Retina (tissue), 1 donor: ENCODE measurements around the gene ACTN1.

ENCODE experiments used
- DNase-seq: peaks from one replicate; pipeline ENCODE4 v3.0.0-alpha.2; 2016

Gene ACTN1

DNA sequence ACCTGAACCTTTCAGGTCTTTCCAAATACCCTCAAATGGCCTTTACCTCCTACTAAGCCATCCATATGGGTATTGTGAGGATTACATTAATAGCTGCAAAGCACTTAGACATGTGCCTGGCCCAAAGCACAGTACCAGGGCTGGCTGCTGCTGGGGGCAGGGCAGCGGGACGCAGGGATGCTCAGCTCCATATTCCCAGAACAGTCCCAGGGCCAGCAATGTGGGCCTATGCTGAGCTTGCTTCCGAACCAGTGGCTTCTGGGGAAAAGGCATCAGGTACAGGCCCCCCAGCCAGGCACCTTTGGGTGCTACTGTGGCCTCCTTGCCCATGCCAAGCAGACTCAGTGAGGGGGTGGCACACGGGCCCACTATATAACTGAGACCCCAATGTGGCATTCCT lies 10.4 kb downstream of the ACTN1 start:
- no peak for DNase-seq

DNA sequence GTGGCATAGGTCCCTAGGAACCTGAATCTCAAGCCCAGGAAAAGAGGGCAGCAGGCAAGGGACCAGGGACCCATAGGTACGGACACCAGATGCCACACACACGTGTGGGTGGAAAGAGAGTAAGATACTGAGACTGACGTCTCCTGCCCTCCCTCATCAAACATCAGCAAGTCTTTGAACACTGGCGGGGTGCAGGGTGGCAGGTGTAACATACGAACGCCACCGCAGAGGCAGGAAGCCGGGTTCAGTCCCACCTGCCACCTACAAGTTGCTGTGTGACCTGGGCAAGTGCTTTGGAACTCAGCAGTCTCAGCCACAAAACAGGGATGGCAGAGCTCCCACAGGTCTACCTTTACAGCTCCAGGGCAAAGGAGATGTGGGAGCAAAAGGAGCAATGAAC lies 11.1 kb downstream of the ACTN1 start:
- DNase-seq, result no peak

DNA sequence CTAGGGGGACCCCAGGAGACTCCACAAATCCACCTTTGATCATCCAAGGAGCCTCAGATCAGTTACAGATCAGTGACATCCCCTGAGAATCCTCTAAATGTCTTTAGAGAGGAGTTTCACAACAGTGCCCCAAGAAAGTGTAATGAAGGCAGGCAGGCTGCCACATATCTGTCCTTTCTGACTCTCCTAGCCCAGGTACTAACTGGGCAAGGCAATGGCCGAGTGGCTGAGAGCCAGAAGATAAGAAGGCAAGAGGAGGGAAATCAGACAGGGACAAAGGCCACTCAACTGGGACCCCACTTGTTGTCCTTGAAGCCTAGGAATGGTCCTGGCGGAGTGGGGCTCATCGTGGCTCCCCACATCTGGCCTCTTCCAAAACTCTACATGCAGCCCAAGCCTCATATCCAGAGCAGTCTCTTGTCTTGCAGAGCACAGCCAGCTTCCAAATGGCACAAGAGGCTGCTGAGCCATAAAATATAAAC lies 11.6 kb downstream of the ACTN1 start:
- no peak for DNase-seq

DNA sequence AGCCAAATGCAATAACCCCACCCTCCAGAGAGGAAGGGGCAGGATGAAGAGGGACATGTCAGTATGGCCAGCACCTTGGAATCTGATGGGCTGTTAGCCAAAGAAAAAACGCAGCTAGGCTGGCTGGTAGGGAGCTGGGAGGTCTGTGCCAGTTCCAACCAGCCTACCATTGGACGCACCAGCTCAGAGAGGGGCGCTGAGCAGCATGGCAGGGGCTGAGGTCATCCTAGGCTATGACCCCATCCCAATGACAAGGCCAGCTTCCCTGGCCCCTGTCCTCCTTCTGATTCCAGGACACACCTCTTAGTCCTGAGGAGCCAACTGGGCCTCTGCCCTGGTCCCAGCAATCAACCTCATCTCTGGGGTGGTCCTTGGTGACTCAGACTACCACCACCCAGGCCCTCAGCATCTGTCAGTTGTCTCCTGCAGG lies 12.2 kb downstream of the ACTN1 start:
- no peak for DNase-seq

DNA sequence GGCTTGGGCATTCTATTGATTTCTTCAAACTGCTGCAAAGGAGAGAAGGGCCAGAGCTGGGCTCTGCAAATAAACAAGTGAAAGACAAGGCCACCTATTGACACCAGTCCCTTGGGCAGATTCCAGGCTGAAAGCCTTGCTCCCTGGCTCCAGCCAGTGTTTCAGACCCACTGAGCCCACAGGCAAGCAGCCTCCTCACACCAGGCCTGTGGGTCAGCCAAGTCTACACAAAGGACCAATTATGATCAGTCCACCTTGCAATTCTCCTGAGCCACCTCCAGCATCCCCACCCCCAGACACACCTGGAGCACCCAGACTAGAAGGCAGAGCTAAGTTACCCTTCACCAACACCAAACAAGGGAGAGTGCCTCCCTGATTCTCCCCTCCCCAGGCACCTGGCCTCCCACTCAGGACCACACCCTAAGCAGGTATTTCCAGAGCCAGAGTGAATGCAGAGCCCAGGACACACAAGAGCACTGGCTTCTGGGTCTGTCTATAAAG lies 13.8 kb downstream of the ACTN1 start:
- DNase-seq, result no peak

DNA sequence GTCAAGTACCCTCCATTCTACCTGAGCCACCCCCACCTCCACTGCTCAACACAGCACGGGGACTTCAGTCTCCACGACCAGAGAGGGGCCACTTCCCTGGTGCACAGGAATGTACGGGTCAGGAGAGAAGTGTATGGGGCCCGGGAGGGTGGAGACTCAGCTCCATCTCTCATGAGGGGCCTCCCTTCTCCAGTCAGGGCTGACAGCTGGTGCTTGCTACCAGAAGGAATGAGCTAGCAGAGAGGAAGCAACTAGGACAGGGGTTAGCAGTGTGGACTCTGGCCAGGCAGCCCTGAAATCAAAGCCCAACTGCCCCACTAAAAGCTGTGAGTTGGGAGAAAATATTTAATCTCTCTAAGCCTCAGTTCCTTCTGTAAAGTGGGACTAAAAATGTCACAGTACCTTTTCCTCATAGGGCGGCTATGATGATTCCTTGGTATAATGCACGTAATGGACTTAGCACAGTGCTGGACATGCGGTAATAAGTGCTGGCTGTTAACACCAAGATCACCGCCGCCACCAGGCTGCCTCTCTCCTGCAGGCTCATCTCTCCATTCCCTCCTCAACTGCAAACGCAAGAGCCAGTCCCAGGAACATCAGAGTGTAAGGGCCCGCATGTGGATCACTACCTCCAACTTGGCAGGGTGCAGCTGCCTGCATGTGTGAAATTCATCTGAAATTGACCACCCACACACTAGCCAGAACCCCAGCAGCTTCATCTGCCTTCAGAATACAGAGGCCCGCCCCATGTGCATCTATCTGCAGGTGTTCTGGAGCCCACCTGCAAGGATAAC lies 14.6 kb downstream of the ACTN1 start:
- DNase-seq, result no peak

DNA sequence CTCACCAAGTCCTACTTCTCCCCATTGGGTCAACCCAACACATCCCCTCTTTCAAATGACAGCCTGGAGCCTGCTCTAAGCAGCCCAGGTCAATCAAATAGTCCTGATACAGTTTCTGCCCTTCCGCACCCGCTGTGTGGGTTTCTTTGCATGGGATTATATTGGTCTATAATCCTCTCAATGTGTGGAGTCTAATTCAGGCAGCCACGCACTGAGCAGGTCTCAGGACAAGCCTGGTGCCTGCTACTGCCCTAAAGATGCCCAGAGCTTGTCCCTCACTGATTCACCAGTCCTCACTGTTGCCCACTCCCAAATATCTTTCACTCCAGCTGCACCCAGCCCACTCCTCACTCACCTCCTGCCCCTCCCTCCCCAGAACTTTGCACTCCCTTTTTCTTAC lies 16.4 kb downstream of the ACTN1 start:
- no peak for DNase-seq

DNA sequence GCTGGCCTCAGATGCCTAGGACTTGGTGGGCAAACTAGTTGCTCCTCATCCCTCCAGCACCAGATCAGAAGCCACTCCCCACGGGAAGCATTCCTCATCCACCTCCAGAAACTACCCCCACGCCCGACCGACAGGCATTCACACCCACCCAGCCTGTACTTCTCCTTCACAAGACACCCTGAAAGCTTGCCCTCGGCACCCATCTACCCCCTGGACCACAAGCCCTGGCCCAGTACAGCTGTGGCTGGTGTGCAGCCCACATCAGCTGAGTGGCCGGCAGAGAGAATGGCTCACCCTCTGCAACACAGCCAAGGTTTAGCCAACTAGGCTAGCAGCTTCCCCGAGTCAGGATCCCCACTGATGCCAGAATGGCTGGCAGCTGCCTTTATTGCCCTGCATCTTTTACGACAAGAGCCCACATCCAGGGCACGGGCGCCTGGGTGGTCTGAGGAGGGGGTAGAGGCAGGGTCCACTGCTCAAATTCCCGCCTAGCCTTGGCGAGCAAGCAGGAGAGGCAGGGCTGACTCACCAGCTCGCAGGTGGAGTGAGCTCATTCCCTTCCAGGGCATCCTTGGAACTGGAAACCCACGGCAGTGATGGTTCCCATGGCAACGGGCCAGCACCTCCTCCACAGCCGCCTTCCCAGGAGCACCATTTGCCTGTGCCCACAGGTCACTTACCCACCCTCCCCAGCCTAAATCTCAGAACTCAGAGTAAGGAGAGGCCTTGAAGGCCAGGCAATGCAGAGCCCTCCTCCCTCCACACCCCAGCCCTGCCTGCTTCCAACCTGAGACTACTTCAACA lies 17.1 kb downstream of the ACTN1 start:
- DNase-seq, result no peak

DNA sequence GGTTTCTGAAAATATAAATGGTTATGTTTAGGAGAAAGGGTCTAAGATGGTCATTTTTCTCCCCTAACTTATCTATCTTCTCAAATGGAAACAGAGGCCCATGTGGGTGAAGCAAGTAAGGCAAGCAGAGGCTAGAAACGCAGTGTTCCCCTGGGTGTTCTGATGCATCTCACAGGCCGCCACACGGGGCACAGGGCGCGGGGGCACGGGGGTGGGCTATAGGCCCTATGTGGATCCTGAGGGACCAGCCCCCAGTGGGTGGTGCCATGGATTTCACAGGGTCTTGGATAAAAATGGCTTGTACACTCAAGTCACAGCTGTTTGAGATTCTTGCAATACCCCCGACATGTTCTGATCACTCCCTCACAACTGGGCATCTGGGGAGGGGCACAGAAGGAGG lies 17.7 kb downstream of the ACTN1 start:
- DNase-seq, result no peak

DNA sequence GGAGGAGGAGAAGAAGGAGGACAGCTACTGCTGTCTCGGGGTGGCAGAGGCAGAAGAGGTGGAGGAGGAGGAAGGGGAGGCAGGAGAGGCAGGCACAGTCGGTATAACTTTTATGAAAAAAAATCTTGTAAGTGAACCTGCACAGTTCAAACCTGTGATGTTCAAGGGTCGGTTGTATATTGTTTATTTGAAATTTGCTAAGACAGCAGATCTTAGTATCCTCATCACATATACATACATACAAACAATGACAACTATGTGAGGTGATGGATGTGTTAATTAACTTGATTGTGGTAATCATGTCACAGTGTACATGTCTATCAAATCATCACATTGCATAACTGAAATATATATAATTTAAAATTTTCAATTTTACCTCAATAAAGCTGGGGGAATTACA lies 19.0 kb downstream of the ACTN1 start:
- DNase-seq, result no peak

DNA sequence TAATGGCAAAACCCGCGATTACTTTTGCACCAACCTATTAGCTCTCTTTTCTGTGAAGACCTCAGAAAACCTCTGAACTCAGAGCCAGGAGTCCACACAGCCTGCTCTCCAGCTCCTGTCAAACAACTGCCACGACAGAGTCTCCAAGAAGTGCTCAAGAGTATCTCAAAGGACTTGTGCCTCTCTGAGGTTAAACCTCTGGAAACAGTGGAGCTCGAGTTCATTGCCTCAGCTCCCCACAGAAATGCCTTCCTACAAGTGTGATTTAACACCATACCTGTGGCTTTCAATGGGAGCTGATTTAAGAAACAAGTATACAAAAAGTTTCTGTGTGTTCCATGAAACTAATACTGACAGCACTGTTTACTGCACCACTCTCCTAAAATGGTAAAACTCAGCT lies 20.1 kb downstream of the ACTN1 start:
- no peak for DNase-seq

DNA sequence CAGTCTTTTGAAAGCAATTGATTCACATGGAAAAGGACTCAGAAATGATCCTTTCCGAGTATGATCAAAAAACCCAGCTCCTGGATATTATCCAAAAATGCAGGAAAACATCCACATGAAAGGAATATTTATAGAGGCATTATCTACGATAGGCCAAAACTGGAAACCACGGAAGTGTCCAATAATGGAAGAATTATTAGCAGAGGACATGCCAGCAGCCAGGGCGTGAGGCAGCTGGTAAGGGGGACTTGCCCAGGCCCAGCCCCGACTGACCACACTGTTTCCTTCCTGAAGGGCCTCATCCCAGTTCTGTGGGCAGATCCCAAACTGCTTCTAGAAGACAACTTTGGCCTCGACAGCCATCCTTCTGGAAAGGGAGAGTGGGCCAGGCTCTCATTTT lies 20.5 kb downstream of the ACTN1 start:
- DNase-seq, result no peak

DNA sequence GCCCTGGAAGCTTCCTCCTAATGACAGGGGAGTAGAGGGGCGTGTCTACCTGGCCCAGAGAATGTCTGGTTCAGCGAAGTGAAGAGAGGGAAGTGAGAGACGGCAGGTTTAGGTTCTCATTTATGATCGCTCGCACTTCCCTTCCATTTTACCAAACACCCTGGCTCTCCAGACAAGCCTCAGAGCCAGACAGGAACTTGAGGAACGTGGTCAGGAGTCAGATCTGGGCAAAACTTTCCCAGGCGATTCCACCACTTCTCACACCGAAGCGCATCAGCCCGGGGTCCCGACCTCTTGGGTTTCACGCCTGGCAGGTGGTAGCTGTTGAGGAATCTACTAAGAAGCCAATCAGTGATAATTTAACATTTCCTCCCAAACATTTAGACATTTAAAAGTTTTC lies 21.3 kb downstream of the ACTN1 start:
- DNase-seq, result no peak

DNA sequence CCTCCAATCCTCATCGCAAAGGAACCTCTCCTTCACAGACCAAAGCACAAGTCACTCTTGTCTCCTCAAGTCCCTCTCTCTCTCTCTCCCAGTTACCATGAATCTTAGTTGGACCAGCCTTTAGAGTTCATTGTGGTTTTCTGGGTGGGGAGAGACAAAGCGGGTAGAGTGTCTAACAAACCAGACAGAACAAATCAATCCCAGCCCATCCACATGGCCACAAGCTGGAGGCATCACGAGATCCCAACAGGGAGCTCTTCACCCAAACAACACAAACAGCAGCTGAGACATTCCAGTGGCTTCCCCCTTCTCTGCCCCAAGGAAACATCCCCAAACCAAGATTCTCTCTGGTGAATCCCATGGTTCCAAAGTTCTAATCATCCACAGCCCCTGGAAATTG lies 22.4 kb downstream of the ACTN1 start:
- no peak for DNase-seq

DNA sequence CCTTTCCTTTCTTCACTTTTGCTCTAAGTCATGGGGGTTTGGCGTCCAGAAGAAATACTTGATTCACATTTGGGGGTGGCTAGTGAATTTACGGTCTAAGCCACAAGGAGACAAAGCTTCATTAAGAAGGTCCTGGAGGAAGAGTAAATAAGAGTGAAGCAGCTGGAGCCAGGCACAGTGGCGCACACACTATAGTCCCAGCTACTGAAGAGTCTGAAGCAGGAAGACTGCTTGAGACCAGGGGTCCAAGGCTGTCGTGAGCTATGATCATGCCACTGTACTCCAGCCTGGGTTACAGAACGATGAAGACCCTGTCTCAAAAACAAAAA lies 23.3 kb downstream of the ACTN1 start:
- DNase-seq, result no peak

DNA sequence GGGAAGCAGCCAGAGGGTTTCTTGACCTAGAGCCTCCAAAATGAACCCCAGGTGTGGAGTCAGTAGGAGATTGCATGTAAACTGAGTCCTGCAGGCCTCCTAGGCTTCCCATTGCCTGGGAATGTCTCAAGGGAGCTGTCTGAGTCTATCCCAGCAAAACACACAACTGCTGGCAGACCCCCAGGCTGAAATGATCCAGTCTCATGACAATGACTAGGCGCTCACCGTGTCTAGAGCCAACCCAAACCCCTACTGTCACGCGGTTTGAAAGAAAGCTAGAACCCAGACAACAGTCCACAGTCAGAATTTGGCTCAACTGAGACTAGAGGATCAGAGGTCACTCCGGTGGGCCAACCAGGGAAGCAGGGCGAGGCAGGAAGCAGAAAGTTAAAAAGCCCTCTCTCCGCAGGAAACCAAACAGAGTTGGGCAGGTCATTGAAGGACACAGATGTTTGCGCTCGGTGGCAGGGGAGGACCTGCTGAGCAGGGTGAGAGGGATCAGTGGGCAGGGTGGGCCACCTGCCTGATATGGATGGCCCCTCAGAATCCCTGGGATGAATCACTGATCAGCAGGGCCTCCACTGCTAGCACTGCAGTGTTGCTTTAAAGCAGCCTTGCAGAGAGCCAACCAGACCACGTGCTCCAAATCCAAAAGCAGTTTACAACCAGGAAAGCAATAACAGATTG lies 23.8 kb downstream of the ACTN1 start:
- DNase-seq, result no peak

DNA sequence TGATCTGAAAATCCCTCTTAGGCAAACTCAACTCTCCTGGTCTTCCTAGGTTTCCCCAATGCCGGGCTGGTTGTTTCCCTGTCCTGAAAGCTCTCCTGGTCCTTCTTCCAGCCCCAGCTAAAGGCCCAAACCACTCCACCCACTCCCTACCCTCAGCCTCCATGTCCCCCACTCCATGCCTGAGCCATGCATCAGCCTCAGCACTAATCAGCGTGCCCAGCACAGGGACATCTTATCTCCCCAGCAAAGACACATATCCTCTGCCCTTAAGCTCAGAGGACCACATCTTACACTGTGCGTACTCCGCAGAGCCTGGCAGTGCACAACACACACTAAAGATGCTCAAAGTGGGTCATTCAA lies 25.9 kb downstream of the ACTN1 start:
- no peak for DNase-seq

DNA sequence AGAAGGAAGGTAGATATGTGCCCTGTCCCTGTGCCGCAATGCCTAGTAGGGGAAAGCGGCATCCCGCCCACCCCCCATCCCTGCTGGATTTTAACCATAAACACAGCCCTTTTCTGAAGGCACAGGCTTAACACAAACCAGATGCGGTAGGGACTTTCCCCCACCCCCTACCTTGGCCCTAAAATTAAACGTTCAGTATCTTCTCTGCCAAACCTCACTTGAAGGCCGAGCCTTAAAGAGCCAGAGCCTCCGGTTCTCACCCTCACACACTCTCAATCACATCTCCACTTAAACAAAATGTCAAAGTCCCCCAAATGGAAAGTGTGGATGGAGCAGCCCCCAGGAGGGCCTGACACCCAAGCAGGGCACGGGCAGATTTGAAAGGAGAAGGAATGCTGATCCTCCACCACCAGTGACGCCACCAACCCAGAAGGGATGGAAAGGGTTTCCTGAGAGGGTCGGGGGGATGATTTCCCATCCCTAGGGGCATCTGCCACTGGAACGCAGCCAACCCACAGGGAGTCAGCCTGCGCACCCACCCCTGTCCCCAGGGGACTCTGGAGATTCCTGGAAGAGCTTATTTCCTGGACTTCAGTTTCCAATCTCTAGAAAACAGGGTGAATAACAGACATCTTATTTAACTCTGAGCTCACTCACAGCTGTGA lies 26.4 kb downstream of the ACTN1 start:
- no peak for DNase-seq

DNA sequence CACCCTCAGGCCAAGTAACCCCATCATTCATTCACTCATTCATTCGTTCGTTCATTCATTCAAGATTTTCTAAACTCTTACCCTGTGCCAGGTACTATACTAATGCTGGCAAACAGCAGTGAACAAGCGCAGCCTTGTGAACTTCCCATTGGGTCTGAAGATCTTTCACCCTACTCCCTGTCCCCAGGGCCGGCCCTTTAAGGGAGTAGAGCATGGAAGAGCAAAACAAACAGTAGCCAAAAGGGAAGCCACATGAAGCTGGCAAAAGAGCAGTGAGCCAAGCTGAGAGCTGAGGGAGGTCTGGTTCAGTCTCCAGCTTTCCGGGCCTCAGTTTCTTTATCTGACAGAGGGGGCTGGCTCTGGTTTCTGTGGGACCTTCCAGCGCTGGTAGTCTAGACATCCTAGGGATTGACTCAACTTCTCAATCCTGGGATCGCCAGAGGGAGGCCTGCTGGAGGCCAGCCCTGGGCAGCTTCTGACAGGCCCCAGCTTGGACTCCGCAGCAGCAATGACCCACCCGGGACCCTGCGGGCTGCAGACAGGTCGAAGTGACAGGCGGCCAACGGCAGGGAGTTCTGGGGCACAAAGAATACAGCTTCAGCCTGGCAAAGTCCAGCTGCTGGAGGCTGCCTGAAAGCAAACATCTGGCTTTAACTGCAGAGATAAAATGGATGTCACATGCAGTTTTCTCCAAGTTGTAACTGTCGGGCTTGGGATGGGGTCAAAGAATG lies 27.1 kb downstream of the ACTN1 start:
- no peak for DNase-seq

DNA sequence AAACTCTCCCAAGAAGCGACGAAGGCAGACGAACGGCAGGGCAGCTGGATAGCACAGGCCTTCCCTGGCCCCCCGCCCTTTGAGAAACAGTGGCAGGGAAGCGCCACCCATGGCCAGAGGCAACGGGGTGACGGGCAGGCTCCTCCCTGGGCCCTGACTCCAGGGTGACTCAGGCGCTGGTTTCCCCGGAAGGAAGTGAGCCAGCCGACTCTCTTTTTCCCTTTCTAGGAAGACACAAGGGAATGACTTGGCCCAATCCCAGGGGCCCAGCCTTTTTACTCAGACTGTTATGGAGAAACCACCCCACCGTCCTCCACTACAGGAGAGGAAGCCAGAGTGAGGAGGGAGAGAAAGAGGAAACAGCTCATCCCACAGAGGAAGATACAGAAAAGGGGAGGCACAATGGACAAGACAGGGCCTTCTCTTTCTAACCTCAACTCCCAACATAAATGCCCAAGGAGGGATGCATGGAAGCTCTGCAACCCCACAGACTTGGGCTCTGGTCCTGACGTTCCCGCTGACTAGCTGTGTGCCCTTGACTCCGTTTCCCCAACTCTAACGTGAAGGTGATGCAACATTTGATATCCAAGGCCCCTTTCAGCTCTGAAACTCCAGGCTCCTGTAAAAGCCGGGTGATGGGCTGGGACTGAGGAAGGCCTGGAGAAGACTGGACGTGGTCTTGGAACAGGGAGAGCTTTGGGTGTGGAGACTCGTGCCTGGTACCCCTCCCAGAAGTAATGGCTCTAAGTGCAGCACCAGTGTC lies 27.9 kb downstream of the ACTN1 start:
- no peak for DNase-seq

DNA sequence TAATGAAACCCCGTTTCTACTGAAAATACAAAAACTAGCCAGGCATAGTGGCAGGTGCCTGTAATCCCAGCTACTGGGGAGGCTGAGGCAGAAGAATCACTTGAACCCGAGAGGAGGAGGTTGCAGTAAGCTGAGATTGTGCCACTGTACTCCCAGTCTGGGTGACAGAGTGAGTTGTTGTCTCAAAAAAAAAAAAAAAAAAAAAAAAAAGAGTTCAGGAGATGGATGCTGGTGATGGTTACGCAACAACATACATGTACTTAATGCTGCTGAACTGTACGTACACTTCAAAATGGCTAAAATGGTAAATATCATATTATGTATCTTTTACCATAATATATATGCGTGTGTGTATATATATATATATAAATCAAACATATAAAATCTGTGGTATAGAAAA lies 29.0 kb downstream of the ACTN1 start:
- DNase-seq, result no peak

DNA sequence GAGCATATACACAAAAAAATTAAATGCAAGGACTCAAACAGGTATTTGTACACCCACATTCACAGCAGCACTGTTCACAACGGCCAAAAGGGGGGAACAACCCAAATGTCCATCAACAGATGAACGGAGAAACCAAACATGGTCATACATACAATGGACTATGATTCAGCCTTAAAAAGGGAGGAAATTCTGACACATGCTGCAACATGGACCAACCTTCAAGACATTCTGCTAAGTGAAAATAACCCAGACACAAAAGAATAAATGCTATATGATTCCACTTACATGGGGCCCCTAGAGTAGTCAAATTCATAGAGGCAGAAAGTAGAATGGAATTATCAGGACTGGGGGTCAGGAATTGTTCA lies 29.5 kb downstream of the ACTN1 start:
- no peak for DNase-seq
